Tibial nerve (tissue), 3 donors: ENCODE measurements around the gene TSC22D1.

Experiments
- CTCF ChIP-seq, 5 experiments: fragments of 200-600 bp in 3 of 5; fragments of 450-650 bp in 2 of 5; sonication (generic) in 3 of 5; IDR thresholded peaks; one replicate each; pipeline ENCODE4 v1.5.1; 2016 to 2019; ENCODE audit warnings: antibody characterized with exemption in 5 of 5, mild to moderate bottlenecking in 3 of 5, moderate library complexity in 2 of 5
- POLR2A ChIP-seq, 2 donors: fragments of 450-650 bp; IDR thresholded peaks; one replicate each; pipeline ENCODE4 v1.6.1; 2017; ENCODE audit warnings: antibody characterized with exemption in 2 of 2, mild to moderate bottlenecking in 2 of 2, moderate library complexity in 2 of 2

- no peak for TF ChIP-seq POLR2A (IDR thresholded peaks at IDR 0.05)
- TF ChIP-seq CTCF (IDR thresholded peaks at IDR 0.05) = no peak
These were observed 77.2 kb downstream of the TSC22D1 start for GRCh38 chr13:44498969-44499368.
